Tibial artery (tissue), 4 donors: ENCODE results near the gene SLC9A1.

Source experiments
- DNase-seq, 2 donors: peaks; one replicate each; pipeline ENCODE4 v3.0.0-alpha.2; 2019
- H3K27ac ChIP-seq, 2 donors: fragments of 200-600 bp; sonication (generic) in 1 of 2; 1 replicate in 1 of 2; 2 replicates in 1 of 2; pipeline ENCODE4 v1.5.1; 2018 to 2019; ENCODE audit warnings: mild to moderate bottlenecking in 1 of 2
- H3K27me3 ChIP-seq, 2 donors: fragments of 200-600 bp; sonication (generic) in 1 of 2; one replicate each; pipeline versions ENCODE4 v1.5.1 to v1.6.0; 2016 to 2019
- H3K36me3 ChIP-seq, 3 donors: fragments of 200-600 bp; sonication (generic) in 2 of 3; one replicate each; pipeline ENCODE4 v1.5.1; 2016 to 2019; ENCODE audit warnings: mild to moderate bottlenecking in 2 of 3
- H3K4me1 ChIP-seq, 4 donors: fragments of 200-600 bp; sonication (generic) in 2 of 4; 1 replicate in 3 of 4; 2 replicates in 1 of 4; pipeline ENCODE4 v1.5.1; 2016 to 2019
- H3K4me3 ChIP-seq, 2 donors: fragments of 200-600 bp; sonication (generic) in 1 of 2; 1 replicate in 1 of 2; 2 replicates in 1 of 2; pipeline ENCODE4 v1.5.1; 2018 to 2019; ENCODE audit warnings: mild to moderate bottlenecking in 2 of 2
- H3K9me3 ChIP-seq, 3 donors: fragments of 200-600 bp; sonication (generic) in 1 of 3; one replicate each; pipeline ENCODE4 v1.5.1; 2016 to 2019
- intact Hi-C: fragments of 100-400 bp; cut with DNase I; formaldehyde crosslinking; loops from one replicate; pipeline ENCODE4 v1.15.0; 2023; ENCODE audit warnings: low total_unique reads
- TF ChIP-seq, protein P1 (sequence below), 2 experiments: fragments of 200-600 bp in 1 of 2; fragments of 450-650 bp in 1 of 2; IDR thresholded peaks; one replicate each; pipeline ENCODE4 v1.5.1; 2017 to 2019; ENCODE audit warnings: antibody characterized with exemption in 2 of 2, mild to moderate bottlenecking in 1 of 2, moderate library complexity in 1 of 2

The SLC9A1 gene

DNA sequence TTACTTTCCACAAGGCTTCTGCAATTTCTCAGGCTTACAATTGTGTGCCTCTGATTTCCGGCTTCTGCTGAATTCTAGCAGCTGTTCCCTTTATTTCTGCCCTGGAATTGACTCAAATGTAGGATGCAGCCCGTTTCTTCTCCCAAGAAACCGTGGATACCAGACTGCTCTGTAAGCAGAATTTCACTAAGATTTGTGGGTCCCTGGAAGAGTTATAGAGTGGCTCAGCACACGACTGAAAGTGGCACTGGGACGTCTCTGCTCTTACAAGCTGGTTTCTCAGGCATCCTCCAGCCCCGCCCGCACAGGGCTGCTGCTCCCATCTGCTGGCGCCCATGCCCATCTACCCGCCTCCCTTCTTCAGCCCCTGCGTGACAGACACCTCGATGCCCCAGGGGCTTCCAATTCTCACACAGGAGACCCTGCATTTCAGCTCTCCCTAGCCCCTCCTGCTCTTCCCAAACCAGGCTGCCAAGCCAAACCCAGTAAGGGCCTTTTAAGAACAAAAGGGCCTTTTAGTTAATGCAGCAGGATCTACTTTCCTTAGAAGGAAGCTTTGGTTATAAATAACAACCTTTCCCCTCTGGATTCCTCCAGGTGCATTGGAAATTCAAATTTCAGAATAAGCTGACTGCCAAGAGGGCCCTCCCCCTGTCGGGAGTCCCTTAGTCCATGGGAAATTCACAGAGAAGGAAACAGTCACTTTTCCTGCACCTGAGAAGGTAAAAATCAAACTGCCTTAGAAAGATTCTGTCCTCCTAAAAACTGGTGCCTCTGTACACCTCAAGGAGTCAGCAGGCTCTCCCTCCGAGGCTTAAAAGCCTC lies 96.9 kb downstream of the SLC9A1 start:
- Histone ChIP-seq H3K4me1 (no peaks in the 10 kb centered on the region), H3K4me3 (no peak overlapping the region), H3K27ac (no peak overlapping the region), H3K36me3 (no peaks in the 10 kb centered on the region), H3K27me3 (no peaks in the 10 kb centered on the region), H3K9me3 (no peaks in the 10 kb centered on the region)
- intact Hi-C loops = no loop called here
- TF ChIP-seq, protein P1, sequence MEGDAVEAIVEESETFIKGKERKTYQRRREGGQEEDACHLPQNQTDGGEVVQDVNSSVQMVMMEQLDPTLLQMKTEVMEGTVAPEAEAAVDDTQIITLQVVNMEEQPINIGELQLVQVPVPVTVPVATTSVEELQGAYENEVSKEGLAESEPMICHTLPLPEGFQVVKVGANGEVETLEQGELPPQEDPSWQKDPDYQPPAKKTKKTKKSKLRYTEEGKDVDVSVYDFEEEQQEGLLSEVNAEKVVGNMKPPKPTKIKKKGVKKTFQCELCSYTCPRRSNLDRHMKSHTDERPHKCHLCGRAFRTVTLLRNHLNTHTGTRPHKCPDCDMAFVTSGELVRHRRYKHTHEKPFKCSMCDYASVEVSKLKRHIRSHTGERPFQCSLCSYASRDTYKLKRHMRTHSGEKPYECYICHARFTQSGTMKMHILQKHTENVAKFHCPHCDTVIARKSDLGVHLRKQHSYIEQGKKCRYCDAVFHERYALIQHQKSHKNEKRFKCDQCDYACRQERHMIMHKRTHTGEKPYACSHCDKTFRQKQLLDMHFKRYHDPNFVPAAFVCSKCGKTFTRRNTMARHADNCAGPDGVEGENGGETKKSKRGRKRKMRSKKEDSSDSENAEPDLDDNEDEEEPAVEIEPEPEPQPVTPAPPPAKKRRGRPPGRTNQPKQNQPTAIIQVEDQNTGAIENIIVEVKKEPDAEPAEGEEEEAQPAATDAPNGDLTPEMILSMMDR (IDR thresholded peaks at IDR 0.05) = no peak
- DNase-seq = no peak

DNA sequence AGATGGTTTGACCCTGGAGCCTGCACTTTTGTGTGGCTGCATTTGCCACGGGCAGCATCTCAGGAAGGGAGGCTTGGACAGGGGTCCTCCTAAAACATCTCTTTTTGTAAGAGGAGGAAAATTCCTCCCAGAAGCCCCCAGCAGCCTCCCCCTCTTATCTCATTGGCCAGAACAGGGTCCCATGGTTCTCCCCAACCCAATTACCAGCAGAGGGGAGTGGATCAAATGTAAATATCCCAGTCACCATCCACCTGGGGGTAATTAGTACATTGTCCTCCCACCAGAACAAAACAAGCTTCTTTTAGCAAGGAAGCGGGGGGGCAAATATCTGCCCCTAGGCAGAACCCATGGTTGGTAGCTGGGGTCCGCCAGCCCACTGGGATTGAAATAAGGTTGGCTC lies 97.5 kb downstream of the SLC9A1 start:
- DNase-seq = no peak
- Histone ChIP-seq H3K4me3 (no peak overlapping the region), H3K36me3 (no peaks in the 10 kb centered on the region), H3K4me1 (no peaks in the 10 kb centered on the region), H3K27me3 (no peaks in the 10 kb centered on the region), H3K9me3 (no peaks in the 10 kb centered on the region), H3K27ac (no peak overlapping the region)
- intact Hi-C loops = no loop called here
- TF ChIP-seq, protein P1 (IDR thresholded peaks at IDR 0.05) = no peak

DNA sequence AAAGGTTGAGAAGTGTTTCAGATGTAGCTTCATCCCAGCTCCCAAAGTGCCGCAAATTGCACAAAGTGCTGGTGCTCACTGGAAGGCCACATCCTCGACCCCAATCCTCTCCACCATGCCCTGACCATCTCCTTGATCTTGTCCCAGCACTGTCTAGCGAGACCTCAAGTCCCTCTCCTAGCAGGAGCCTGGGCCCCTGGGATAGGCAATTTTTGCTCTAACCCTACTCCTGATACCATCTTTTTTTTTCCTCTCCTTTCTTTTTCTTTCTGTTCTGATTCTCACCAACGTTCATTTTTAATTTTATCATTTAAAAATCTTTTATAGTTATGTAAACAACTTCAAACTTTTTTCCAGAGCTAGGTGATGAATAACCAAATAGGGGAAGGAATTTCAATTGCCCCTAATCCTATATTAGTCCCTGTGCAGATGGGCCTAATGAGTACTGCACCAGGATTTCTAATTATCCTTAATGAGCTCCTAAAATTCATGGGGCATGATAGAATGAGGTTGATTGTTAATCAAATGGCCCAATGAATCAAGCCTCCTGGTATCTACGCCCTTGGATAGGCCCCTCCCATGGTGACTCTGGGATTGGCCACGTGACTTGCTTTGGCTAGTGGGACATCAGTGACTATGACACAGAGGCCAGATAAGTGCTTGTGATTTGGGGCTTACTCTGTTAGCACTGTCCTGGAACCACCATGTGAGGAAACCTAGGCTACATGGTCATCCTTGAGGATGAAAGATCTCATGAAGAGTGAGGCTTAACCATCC lies 100.8 kb downstream of the SLC9A1 start:
- H3K27me3 ChIP-seq = no peaks in the 10 kb centered on the region
- no peaks in the 10 kb centered on the region for H3K4me1 ChIP-seq
- TF ChIP-seq, protein P1 (IDR thresholded peaks at IDR 0.05) = no peak
- DNase-seq = no peak
- no peak overlapping the region for H3K27ac ChIP-seq
- no peak overlapping the region for H3K4me3 ChIP-seq
- intact Hi-C loops = no loop called here
- H3K9me3 ChIP-seq = no peaks in the 10 kb centered on the region
- no peaks in the 10 kb centered on the region for H3K36me3 ChIP-seq

DNA sequence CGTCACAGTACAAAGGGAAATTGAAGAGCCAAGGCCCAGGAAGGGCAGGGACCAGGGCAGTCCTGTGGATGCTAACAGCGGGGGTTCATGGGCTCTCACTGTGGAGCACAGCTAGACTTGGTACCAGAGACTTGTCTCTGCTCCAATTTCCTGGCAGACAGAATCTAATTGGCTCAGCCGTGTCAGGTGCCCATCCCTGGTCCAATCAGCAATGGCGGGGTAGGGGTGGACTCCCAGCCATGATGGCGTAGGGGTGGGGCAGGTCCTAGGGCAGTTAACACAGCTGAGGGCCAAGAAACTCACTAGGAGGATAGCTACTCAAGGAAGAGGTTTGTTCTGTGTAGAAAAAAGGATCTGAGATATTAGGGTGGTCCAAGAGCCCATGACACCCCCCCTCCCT lies 102.4 kb downstream of the SLC9A1 start:
- Histone ChIP-seq H3K9me3 (no peaks in the 10 kb centered on the region), H3K27ac (no peak overlapping the region), H3K27me3 (peaks cover 0 to 4% of the 10 kb centered on the region in 2 donors), H3K36me3 (no peaks in the 10 kb centered on the region), H3K4me3 (no peak overlapping the region), H3K4me1 (no peaks in the 10 kb centered on the region)
- intact Hi-C loops = no loop called here
- TF ChIP-seq, protein P1 (IDR thresholded peaks at IDR 0.05) = no peak
- no peak for DNase-seq

DNA sequence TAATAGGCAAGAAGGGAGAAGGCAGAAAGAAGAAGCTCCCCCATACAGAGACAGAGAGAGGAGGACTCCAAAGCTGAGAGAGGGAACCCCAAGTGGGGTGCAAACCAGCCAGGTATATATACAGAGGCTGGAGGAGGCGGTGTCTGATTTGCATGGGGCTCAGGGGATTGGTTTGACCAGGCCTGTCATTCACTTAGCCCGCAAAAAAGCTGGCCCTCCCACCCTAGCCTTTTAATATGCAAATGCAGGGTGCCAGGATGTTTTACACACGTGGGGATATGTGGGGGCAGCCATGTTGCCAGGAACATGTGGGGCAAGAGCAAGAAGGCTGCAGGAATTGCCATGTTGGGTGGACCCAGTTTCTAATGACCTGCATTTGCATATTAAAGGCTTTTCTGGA lies 105.3 kb downstream of the SLC9A1 start:
- Histone ChIP-seq H3K27ac (no peak overlapping the region), H3K4me3 (no peak overlapping the region), H3K36me3 (no peaks in the 10 kb centered on the region), H3K9me3 (no peaks in the 10 kb centered on the region), H3K27me3 (peaks cover 0 to 7% of the 10 kb centered on the region in 2 donors), H3K4me1 (peaks cover 0 to 7% (median 5%) of the 10 kb centered on the region in 4 donors)
- no peak for DNase-seq
- intact Hi-C loops = loop anchor here (10.0 kb wide), 1 partner anchor 245 kb away; no protein-coding TSS in a partner anchor
- TF ChIP-seq, protein P1 (IDR thresholded peaks at IDR 0.05) = no peak
